Endodermal cell (in vitro differentiated cells): ENCODE results near the gene RBBP8. TPM values are rescaled to one million over a fixed set of nuclear protein-coding genes. Genes with fewer than 3 reads are reported as not detected.
A peak's percentile ranks its signal among the peaks of the same experiment; 100 is the strongest.
"Not testable (repeated sequence)": the region's sequence is repeated elsewhere in the genome, so short reads cannot be mapped to it uniquely, and the experiment has no call there.

Source experiments
- DNase-seq: peaks from one replicate; pipeline ENCODE4 v3.0.0-alpha.2; 2017
- H3K27ac ChIP-seq: 2 replicates; pipeline ENCODE4 v1.5.1; 2013; ENCODE audit warnings: mild to moderate bottlenecking, low read depth, low read length, moderate library complexity
- H3K27me3 ChIP-seq: 2 replicates; pipeline ENCODE4 v1.6.1; 2013; ENCODE audit warnings: mild to moderate bottlenecking, low read length, moderate library complexity; ENCODE audit not compliant: insufficient read depth, control insufficient read depth, poor library complexity, severe bottlenecking
- H3K36me3 ChIP-seq: 2 replicates; pipeline ENCODE4 v1.7.0; 2013; ENCODE audit warnings: mild to moderate bottlenecking, low read length, moderate library complexity; ENCODE audit not compliant: control insufficient read depth, insufficient read depth
- H3K4me1 ChIP-seq: one replicate; pipeline ENCODE4 v1.7.0; 2013; ENCODE audit warnings: low read length; ENCODE audit not compliant: control insufficient read depth, insufficient read depth
- H3K4me3 ChIP-seq: 2 replicates; pipeline ENCODE4 v1.5.1; 2013; ENCODE audit warnings: mild to moderate bottlenecking, low read length, moderate library complexity
- H3K9ac ChIP-seq: 2 replicates; pipeline ENCODE4 v1.6.1; 2013; ENCODE audit warnings: mild to moderate bottlenecking, low read length, moderate library complexity; ENCODE audit not compliant: poor library complexity, severe bottlenecking; ENCODE audit errors: extremely low read depth
- H3K9me3 ChIP-seq: 2 replicates; pipeline ENCODE4 v1.6.1; 2013; ENCODE audit warnings: mild to moderate bottlenecking, low read length, moderate library complexity; ENCODE audit not compliant: control insufficient read depth
- H3K27ac Mint-ChIP-seq: 2 replicates; pipeline ENCODE4 v1.8.0; 2020; ENCODE audit warnings: mixed read lengths
- H3K27me3 Mint-ChIP-seq: 2 replicates; pipeline ENCODE4 v1.8.0; 2021; ENCODE audit warnings: mild to moderate bottlenecking, mixed read lengths; ENCODE audit not compliant: insufficient read depth
- H3K36me3 Mint-ChIP-seq: 2 replicates; pipeline ENCODE4 v1.8.0; 2020; ENCODE audit warnings: low read depth, mixed read lengths
- H3K4me1 Mint-ChIP-seq: 2 replicates; pipeline ENCODE4 v1.8.0; 2020; ENCODE audit warnings: mixed read lengths
- H3K4me3 Mint-ChIP-seq: 2 replicates; pipeline ENCODE4 v1.8.0; 2020; ENCODE audit warnings: mild to moderate bottlenecking, moderate library complexity, mixed read lengths
- H3K9me3 Mint-ChIP-seq: 2 replicates; pipeline ENCODE4 v1.8.0; 2020; ENCODE audit warnings: mild to moderate bottlenecking, mixed read lengths
- CTCF ChIP-seq: fragments of 200-600 bp; sonication (generic); conservative IDR thresholded peaks from 2 replicates; pipeline ENCODE4 v1.5.0; 2021; ENCODE audit warnings: antibody characterized with exemption, mild to moderate bottlenecking
- whole genome bisulfite sequencing, 2 experiments: methylation state at CpG; one replicate each; pipeline versions ENCODE4 v1.1.5 to v1.1.7; 2013; ENCODE audit warnings: missing lambda C conversion rate in 2 of 2, mixed read lengths in 1 of 2; ENCODE audit not compliant: insufficient coverage in 1 of 2, insufficient read length in 1 of 2; 5-methylcytosine and 5-hydroxymethylcytosine counted together
- long read RNA-seq, 4 experiments: library from polyadenylated mRNA in 2 of 4; library from RNA in 1 of 4; library from capped mRNA in 1 of 4; stranded (forward) in 3 of 4; unstranded in 1 of 4; transcript quantifications; one replicate each; pipeline ENCODE4 v2.0.0, GENCODE V29; 2020 to 2021; ENCODE audit warnings: inconsistent platforms in 1 of 4
- polyA plus RNA-seq, 2 experiments: library from polyadenylated mRNA; stranded (reverse); fragments of 50-300 nt; gene quantifications; one replicate each; pipeline ENCODE4 v1.2.3, GENCODE V29; 2013
- total RNA-seq, 2 donors: library from RNA; stranded (reverse); fragmentation: NEBNext Ultra II Directional in 1 of 2; extraction: Animal tissue kit (Norgen Biotek cat#: 25700) in 1 of 2; gene quantifications; 2 replicates in 1 of 2; 3 replicates in 1 of 2; pipeline ENCODE4 v1.2.1, GENCODE V29; 2021

RBBP8 gene
- total RNA-seq, result 10 to 100 TPM; 44.3 to 55.5 TPM
- polyA plus RNA-seq (2013, experiment 1 of 2), result 44.1 TPM
- 46.1 TPM for polyA plus RNA-seq (2013, experiment 2 of 2)
- long read RNA-seq, experiment 1, partial matches to known transcripts, result 10 of 20 reads
- long read RNA-seq, experiment 1, other reads (novel, unspliced or antisense), result 6 of 20 reads
- long read RNA-seq, experiment 2, transcript RBBP8-204 (19 exons, 3,293 nt), result minor isoform, 10 of 78 reads
- long read RNA-seq, experiment 2, transcript RBBP8-201 (19 exons, 3,288 nt), result major isoform, 34 of 78 reads
- long read RNA-seq, experiment 2, partial matches to known transcripts, result 8 of 78 reads
- long read RNA-seq, experiment 2, other reads (novel, unspliced or antisense), result 25 of 78 reads
- long read RNA-seq, experiment 3, partial matches to known transcripts, result 69 of 83 reads
- long read RNA-seq, experiment 3, other reads (novel, unspliced or antisense), result 9 of 83 reads
- long read RNA-seq, experiment 4, transcript RBBP8-201 (19 exons, 3,288 nt), result major isoform, 6 of 33 reads
- long read RNA-seq, experiment 4, partial matches to known transcripts, result 16 of 33 reads
- long read RNA-seq, experiment 4, other reads (novel, unspliced or antisense), result 9 of 33 reads

- H3K9ac ChIP-seq, result peak within 1 kb of the TSS; percentile 94
- H3K27ac ChIP-seq, result peak within 1 kb of the TSS; percentile 96
- peaks cover 2% of the 10 kb centered on the region for H3K4me1 ChIP-seq
- H3K36me3 Mint-ChIP-seq, result peaks cover 18% of the 10 kb centered on the region
- H3K27me3 ChIP-seq, result no peaks in the 10 kb centered on the region
- H3K9me3 ChIP-seq, result no peaks in the 10 kb centered on the region
- H3K27me3 Mint-ChIP-seq, result no peaks in the 10 kb centered on the region
- WGBS, 2 experiments, result 0% methylated on average over 24 to 82 of the region's 82 CpGs
- H3K4me1 Mint-ChIP-seq, result peaks cover 20% of the 10 kb centered on the region
- peak within 1 kb of the TSS; percentile 96 for H3K27ac Mint-ChIP-seq
- peak within 1 kb of the TSS; percentile 71 for H3K4me3 Mint-ChIP-seq
- no peaks in the 10 kb centered on the region for H3K9me3 Mint-ChIP-seq
- peaks cover 20% of the 10 kb centered on the region for H3K36me3 ChIP-seq
- peak; percentile 94 for DNase-seq
- H3K4me3 ChIP-seq, result peak within 1 kb of the TSS; percentile 99
- no peak for TF ChIP-seq CTCF
Measured at GRCh38 chr18:22933206-22933965, at the start of gene RBBP8. Gene RBBP8 (plus strand): TSS chr18:22933328. CDS start chr18:22936852, 3,524 bp downstream.

DNA sequence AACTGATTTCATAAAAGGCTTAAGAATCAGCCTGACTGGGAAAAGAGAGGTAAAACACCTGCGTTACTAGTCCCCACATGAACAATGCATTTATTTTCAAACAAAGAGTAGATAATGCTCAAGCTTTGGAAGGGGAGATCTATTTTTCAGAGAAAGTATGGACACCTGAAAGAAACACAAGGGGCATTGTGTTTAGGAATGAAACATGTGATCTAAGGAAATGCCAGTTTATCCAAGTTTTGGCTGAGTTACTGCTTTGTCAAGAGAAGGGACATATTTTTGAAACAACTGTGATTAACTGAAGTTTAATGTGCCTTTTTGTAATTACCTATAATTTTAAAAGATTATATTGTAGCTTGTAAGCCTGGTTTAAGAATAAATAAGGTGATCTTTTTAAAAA lies 49.3 kb upstream of the RBBP8 start:
- no peaks in the 10 kb centered on the region for H3K27me3 Mint-ChIP-seq
- Histone ChIP-seq H3K27ac (no peak overlapping the region), H3K36me3 (no peaks in the 10 kb centered on the region), H3K4me1 (no peaks in the 10 kb centered on the region), H3K9ac (no peak overlapping the region), H3K9me3 (peaks cover 10% of the 10 kb centered on the region), H3K27me3 (no peaks in the 10 kb centered on the region), H3K4me3 (no peak overlapping the region)
- no peak overlapping the region for H3K27ac Mint-ChIP-seq
- DNase-seq, result no peak
- H3K4me3 Mint-ChIP-seq, result no peak overlapping the region
- TF ChIP-seq CTCF, result no peak
- H3K36me3 Mint-ChIP-seq, result peaks cover 8% of the 10 kb centered on the region
- WGBS, 2 experiments, result no CpG with 5 or more reads among the region's 1 CpG
- peaks cover 12% of the 10 kb centered on the region for H3K4me1 Mint-ChIP-seq
- H3K9me3 Mint-ChIP-seq, result peaks cover 38% of the 10 kb centered on the region

- H3K4me3 ChIP-seq, H3K27ac Mint-ChIP-seq, H3K36me3 ChIP-seq, DNase-seq, H3K9ac ChIP-seq, H3K27me3 Mint-ChIP-seq, H3K27me3 ChIP-seq, H3K4me3 Mint-ChIP-seq, H3K36me3 Mint-ChIP-seq, H3K4me1 Mint-ChIP-seq, H3K27ac ChIP-seq, H3K4me1 ChIP-seq: not testable (repeated sequence)
- peaks cover 10% of the 10 kb centered on the region for H3K9me3 ChIP-seq
- 95 to 99% methylated on average over 7 to 11 of the region's 11 CpGs for WGBS, 2 experiments
- peaks cover 40% of the 10 kb centered on the region for H3K9me3 Mint-ChIP-seq
Measured at GRCh38 chr18:22885694-22886093, 47.4 kb upstream of the RBBP8 start.
